Stimulated activated CD4-positive, alpha-beta T cell treated with anti-CD3 and anti-CD28 coated beads, Interleukin-4, amount 100 ng/mL, for 4 hours (primary cell): ENCODE data around the gene HOXB3.
"Not testable (repeated sequence)": the region's sequence is repeated elsewhere in the genome, so short reads cannot be mapped to it uniquely, and the experiment has no call there.

Source experiments
- DNase-seq, 2 experiments: peaks; one replicate each; pipeline ENCODE4 v3.0.0-alpha.2; 2020

HOXB3 gene

GRCh38 chr17:48519427-48519826 lies 70.6 kb downstream of the HOXB3 start:
- no peak for DNase-seq

GRCh38 chr17:48517478-48517877 lies 72.6 kb downstream of the HOXB3 start:
- no peak for DNase-seq

GRCh38 chr17:48515925-48516900 lies 73.8 kb downstream of the HOXB3 start:
- DNase-seq, result no peak

GRCh38 chr17:48514477-48514876 lies 75.6 kb downstream of the HOXB3 start:
- DNase-seq, result no peak

- no peak for DNase-seq
Observed at GRCh38 chr17:48513666-48514455, 76.2 kb downstream of the HOXB3 start.

GRCh38 chr17:48513097-48513496 lies 76.9 kb downstream of the HOXB3 start:
- DNase-seq, result peak in 1 of 2 experiments; percentile 24

GRCh38 chr17:48510761-48511604 lies 79.1 kb downstream of the HOXB3 start:
- DNase-seq, result peak in 1 of 2 experiments; percentile 34

GRCh38 chr17:48510381-48510760 lies 79.7 kb downstream of the HOXB3 start:
- DNase-seq, result no peak

- not testable (repeated sequence) for DNase-seq
Observed at GRCh38 chr17:48509708-48510107, 80.3 kb downstream of the HOXB3 start.

GRCh38 chr17:48506246-48506645 lies 83.8 kb downstream of the HOXB3 start:
- DNase-seq, result no peak

GRCh38 chr17:48505788-48506187 lies 84.3 kb downstream of the HOXB3 start:
- DNase-seq, result peak in 1 of 2 experiments; percentile 32

GRCh38 chr17:48504953-48505352 lies 85.1 kb downstream of the HOXB3 start:
- DNase-seq, result no peak

GRCh38 chr17:48503747-48504146 lies 86.3 kb downstream of the HOXB3 start:
- no peak for DNase-seq

- DNase-seq, result no peak
Observed at GRCh38 chr17:48502901-48503300, 87.1 kb downstream of the HOXB3 start.

- DNase-seq, result no peak
Observed at GRCh38 chr17:48502312-48502711, 87.7 kb downstream of the HOXB3 start.

GRCh38 chr17:48500435-48501426 lies 89.3 kb downstream of the HOXB3 start:
- no peak for DNase-seq

- no peak for DNase-seq
Observed at GRCh38 chr17:48499735-48500434, 90.2 kb downstream of the HOXB3 start.

GRCh38 chr17:48499248-48499647 lies 90.8 kb downstream of the HOXB3 start:
- DNase-seq, result no peak
